D341Med (cell line): ENCODE data around the gene CALML4.
"Not testable (repeated sequence)": the region's sequence is repeated elsewhere in the genome, so short reads cannot be mapped to it uniquely, and the experiment has no call there.

Experiments
- DNase-seq: peaks from one replicate; pipeline ENCODE4 v3.0.0; 2012; ENCODE audit warnings: low spot score

The CALML4 gene

DNA sequence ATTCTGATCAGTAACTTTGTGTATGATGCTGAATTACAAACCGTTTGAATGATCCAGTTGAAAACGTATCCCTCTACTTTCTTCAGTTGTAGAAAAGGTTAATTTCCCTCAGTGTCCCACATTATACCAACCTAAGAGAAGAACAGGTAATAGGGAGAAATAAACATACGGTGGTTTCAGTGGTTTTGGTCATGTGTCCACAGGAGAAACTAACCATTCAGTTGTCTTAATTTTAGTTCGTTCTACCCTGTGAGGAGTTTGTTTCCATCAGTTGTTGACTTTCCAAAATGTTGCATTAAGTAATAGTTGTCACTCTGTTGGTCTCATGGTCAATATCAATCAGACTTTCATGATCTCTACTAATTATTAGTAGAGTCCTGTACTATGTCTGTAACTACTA is 15.1 kb downstream of the CALML4 start:
- DNase-seq = no peak

- DNase-seq = no peak
Observed at GRCh38 chr15:68188647-68189046, 16.5 kb downstream of the CALML4 start.

DNA sequence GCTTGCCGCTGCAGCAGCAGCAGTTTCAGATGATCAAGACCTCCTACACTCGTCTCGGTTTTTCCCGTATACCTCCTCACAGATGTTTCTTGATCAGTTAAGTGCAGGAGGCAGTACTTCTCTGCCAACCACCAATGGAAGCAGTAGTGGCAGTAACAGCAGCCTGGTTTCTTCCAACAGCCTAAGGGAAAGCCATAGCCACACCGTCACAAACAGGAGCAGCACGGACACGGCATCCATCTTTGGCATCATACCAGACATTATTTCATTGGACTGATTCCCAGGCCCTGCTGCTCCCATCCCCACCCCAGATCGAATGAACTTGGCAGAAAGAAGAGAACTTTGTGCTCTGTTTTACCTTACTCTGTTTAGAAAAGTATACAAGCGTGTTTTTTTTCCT is 17.6 kb downstream of the CALML4 start:
- DNase-seq = peak; percentile 26

DNA sequence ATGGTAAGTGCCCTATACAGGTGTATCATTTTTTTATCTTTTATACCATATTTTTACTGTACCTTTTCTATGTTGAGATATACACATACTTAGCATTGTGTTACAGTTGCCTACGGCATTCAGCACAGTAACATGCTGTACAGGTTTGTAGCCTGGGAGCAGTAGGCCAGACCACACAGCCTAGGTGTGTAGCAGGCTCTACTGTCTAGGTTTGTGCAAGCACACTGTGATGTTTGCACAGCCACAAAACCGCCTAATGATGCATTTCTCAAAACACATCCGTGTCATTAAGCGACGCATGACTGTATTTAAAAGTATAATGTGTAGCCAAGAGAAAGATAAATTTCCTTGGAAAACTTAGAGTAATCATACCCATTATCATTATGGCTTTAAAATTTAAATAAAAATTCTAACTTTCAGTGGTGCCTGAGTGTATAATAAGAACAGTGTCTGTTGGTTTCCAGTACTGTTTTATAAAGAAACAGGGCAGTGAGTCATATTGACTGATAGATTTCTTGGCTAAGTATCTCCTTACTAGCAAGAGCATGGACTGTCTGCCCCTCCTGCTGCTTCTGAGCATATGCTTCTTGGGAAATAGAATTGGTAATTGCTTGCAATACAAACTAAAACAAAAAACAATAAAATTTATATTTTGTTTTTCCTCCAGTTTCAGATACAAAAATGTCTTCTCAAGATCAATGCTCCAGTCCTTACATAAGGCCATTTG is 18.3 kb downstream of the CALML4 start:
- DNase-seq = no peak

DNA sequence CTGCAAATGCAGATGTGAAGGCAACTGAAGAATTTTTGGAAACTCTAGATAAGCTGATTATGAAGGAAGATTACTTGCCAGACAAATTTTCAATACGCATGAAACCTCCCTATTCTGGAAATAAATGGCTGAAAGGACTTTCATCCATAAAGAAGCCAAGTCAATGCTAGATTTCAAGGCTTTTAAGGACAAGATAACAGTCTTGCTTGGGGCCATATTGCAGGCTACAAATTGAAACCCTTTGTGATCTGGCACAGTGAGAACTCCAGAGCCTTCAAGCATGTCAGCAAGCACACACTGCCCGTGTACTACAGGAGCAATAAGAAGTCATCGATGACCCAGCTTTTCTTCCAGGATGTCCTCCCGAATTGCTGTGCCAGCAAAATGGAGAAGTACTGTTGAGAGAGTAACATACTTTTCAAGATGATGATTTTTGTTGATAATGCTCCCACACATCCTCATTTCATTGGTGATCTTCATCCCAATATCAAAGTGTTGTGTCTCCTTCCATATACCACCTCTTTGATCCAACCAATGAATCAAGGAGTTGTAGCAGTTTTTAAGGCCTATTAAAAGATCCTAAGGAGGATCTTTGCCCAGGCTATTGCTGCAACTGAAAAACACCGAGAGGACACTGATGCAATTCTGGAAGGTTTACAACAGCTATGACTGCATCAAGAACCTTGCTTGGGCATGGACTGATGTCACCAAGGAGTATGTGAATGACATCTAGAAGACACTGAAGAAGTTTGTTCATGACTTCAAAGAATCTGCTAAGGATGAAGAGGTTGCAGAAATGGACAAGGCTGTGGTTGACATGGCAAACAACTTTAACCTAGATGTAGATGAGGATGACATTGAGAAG is 20.3 kb downstream of the CALML4 start:
- DNase-seq = no peak

GRCh38 chr15:68183616-68184315 is 21.4 kb downstream of the CALML4 start:
- no peak for DNase-seq

DNA sequence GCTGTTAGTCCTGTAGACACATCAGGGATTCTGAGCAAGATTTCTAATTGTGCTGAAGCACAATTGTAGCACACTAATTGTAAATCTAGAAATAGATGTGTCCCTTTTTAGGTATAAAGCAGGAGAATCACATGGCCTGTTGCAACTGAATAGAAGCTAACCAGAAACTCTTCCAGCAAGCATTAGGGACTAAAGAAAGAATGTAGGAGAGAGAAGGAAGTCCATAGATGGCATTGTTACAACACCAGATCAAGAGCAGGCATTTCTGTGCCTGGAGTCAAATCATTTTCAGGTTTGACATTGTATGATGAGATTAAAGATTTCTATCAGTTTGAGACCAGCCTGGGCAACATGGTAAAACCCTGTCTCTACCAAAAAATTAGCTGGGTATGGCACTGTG is 27.4 kb downstream of the CALML4 start:
- no peak for DNase-seq

- DNase-seq = no peak
Observed at GRCh38 chr15:68176601-68177000, 28.5 kb downstream of the CALML4 start.

DNA sequence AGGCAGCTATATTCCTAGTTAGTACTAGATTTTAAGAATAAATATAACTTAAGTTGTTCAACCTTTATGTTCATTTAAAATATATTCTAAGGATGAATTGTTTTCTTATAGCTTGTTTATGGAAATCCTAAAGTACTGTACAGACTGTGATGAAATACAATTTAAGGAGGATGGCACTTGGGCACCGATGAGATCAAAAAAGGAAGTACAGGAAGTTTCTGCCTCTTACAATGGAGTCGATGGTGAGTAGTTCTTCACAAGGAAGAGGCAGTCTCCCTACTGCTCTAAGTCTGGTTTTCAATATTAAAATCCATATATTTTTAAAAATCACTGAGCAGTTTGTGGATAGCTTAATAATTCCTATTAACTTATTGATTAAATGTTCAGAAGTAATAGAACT is 29.6 kb downstream of the CALML4 start:
- DNase-seq = no peak

DNA sequence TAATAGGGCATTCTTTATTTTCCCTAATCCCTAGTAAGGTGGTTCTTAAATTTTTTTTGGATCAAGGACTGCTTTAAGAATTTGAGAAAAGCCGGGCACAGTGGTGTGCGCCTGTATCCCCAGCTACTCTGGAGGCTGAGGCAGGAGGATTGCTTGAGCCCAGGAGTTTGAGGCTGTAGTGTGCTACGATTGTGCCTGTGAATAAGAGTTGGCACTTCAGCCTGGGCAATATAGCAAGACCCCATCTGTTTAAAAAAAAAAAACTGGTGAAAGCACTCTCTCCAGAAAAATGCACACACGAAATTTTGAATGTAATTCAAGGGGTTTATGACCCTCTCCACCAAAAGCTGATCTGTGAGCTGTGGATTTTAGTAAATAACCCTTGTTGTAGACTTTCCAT is 32.0 kb downstream of the CALML4 start:
- no peak for DNase-seq

DNA sequence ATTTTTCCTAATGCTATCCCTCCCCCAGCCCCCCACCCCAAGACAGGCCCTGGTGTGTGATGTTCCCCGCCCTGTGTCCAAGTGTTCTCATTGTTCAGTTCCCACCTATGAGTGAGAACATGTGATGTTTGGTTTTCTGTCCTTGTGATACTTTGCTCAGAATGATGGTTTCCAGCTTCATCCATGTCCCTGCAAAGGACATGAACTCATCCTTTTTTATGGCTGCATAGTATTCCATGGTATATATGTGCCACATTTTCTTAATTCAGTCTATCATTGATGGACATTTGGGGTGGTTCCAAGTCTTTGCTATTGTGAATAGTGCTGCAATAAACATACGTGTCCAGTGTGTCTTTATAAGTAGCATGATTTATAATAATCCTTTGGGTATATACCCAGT is 33.1 kb downstream of the CALML4 start:
- DNase-seq = not testable (repeated sequence)

- no peak for DNase-seq
Observed at GRCh38 chr15:68166847-68167246, 38.3 kb downstream of the CALML4 start.

DNA sequence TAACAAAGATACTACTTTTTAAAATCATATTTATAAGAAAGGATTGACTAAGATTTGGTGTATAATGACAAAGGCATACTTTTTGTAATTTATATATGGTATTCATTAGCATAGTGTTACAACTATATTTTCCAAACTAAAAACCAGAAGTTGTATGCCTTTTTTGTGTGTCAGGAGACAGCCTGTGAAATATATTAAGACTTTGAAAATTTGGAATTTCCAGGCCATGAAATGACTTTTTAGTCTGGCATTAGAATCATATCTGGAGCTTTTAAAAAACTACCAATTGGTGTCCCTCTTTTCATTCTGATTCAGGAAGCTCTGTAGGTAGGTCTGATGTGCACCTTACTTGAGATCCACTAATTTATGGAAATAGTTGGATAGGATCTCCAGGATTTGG is 41.9 kb downstream of the CALML4 start:
- DNase-seq = no peak

GRCh38 chr15:68158046-68158628 is 47.0 kb downstream of the CALML4 start:
- DNase-seq = no peak

- DNase-seq = no peak
Observed at GRCh38 chr15:68157074-68157473, 48.1 kb downstream of the CALML4 start.

DNA sequence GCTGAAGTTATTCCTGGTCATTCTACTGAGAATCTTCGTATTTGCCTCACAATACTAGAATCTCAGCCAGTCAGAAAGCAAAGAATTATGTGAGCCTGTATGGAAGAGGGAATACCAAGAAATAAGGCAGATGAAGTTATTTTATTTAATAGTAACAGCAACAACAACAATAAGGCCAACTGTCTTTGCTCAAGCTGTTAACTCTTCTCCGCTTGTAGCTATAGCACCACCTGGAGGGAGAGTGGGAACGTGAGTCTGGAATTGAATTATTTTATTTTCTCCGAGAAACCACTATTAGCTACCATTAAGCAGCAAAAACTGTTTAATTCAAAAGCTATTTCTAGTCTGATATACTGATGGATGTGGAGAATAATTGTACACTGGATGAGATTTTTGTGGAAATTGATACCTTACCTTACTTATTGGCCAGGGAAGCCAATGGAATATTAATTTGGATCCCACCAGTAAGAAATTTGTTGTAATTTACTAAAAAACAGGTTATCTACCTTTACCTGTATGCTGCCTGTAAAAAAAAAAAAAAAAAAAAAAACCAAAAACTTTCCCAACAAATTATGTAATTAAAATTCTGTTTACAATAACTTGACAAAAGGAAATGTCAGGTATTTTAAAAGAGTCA is 50.1 kb downstream of the CALML4 start:
- peak; percentile 57 for DNase-seq

DNA sequence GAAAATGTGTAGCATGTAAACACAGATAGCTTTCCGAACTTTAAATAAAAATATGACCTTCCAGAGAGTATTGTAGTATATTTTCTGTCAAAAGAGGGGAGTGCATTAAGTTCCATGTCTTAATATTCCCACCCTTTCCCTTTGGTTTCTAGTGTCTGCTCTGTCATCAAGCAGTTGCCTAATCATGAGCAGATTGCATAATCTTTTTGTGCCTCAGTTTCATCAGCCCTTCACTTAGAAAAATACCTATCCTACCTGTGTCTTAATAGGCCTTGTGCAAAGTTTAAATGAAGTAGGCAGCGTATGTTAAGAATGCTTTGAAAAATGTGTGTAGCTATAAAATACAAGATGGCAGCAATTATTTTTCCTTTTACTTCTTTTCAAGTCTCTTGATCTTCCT is 52.8 kb downstream of the CALML4 start:
- DNase-seq = no peak

DNA sequence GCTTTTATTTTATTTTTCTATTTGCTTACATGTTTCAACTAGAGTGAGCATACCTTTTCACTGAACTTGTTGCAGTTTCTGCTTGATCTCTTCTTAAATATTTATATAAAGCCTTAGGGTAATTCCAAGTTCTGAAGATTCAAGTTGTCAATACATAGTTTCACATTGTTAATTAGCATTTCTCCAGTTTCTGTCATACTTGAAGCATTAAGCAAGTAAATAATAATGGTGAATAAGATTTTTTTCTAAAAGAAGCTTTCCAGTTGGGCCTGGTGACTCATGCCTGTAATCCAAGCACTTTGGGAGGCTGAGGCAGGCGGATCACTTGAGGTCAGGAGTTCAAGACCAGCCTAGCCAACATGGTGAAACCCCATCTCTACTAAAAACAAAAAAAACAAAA is 53.9 kb downstream of the CALML4 start:
- DNase-seq = no peak

GRCh38 chr15:68150187-68150586 is 54.9 kb downstream of the CALML4 start:
- DNase-seq = no peak

DNA sequence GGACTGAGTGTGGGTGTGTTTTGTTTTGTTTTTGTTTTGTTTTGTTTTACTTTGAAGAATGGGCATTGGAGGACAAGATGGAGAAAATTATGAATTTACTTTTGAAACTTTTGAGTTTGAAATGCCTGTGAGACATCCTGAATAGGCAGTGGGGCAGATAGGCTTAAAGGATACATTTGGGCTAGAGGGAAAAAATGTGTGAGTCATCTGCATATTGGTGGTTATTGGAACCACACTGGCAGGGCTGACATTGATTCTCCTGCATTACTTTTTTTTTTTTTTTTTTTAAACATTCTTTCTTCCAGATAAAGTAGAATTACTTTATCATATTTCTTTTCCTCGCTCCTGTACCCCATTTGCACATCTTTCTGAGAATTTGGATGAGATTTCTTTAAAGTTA is 56.1 kb downstream of the CALML4 start:
- no peak for DNase-seq

DNA sequence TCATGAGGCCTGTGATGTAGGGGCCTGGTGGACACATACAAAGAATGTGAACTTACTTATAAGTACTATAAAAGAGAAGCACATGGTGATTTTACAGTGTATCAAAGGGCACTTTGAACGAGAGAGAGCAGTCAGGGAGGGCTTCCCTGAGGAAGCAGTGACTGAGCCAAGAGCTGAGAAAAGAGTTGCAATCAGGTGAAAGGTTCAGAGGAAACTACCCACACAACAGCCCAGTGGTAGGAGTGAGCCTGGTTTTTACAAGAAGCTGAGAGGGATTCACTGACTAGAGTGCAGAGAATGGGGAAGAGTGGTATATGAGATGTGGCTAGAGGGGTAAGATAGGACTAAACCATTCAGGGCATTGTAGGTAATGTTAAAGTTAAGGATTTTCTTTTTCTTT is 57.1 kb downstream of the CALML4 start:
- DNase-seq = no peak

GRCh38 chr15:68145706-68146105 is 59.4 kb downstream of the CALML4 start:
- DNase-seq = no peak
